SK-N-SH (cell line): ENCODE measurements around the gene MIER1. TPM values are rescaled to one million over a fixed set of nuclear protein-coding genes. Genes with fewer than 3 reads are reported as not detected.

Experiments
- CTCF ChIA-PET: fragments of 300-600, 350-600 bp; formaldehyde crosslinking; extraction: SDS; loops from one replicate; lab custom pipeline; 2021; lab: Yijun Ruan, JAX
- POLR2A ChIA-PET: fragments of 350-600 bp; sonication (Branson Sonifier 250); formaldehyde crosslinking; extraction: SDS; loops from one replicate; lab custom pipeline; 2020; ENCODE audit warnings: antibody characterized with exemption, inconsistent platforms; lab: Yijun Ruan, JAX
- DNase-seq: peaks from one replicate; pipeline ENCODE4 v3.0.0; 2012
- H2AFZ ChIP-seq: fragments of 200-600 bp; sonication (generic); 2 replicates; pipeline ENCODE4 v1.8.1; 2016; ENCODE audit warnings: antibody characterized with exemption, mild to moderate bottlenecking, low read depth
- H3F3A ChIP-seq: fragments of 200-600 bp; sonication (generic); replicated peaks from 2 replicates; pipeline ENCODE3; 2016; ENCODE audit warnings: antibody characterized with exemption, mild to moderate bottlenecking; ENCODE audit not compliant: insufficient read depth
- H3K27ac ChIP-seq, 2 experiments: fragments of 200-500 bp in 1 of 2; fragments of 200-600 bp in 1 of 2; sonication (Bioruptor generic) in 1 of 2; sonication (generic), shearing (Covaris generic) in 1 of 2; 2 replicates each; pipeline versions ENCODE4 v1.5.1 to v1.6.1; 2014 to 2016; ENCODE audit warnings: low read depth in 2 of 2, inconsistent platforms in 1 of 2, low read length in 1 of 2, mild to moderate bottlenecking in 1 of 2, mixed read lengths in 1 of 2
- H3K27me3 ChIP-seq: fragments of 200-600 bp; sonication (generic), shearing (Covaris generic); 2 replicates; pipeline ENCODE4 v1.6.1; 2016; ENCODE audit warnings: mixed run types; ENCODE audit not compliant: insufficient read depth
- H3K36me3 ChIP-seq, 2 experiments: fragments of 200-500 bp in 1 of 2; fragments of 200-600 bp in 1 of 2; sonication (Bioruptor generic) in 1 of 2; sonication (generic) in 1 of 2; replicated peaks in 1 of 2; 2 replicates each; pipeline versions ENCODE3 to v1.5.1; 2014 to 2016; ENCODE audit warnings: low read length in 1 of 2, mild to moderate bottlenecking in 1 of 2; ENCODE audit not compliant: insufficient read depth in 2 of 2, control insufficient read depth in 1 of 2
- H3K4me1 ChIP-seq, 2 experiments: fragments of 200-500 bp in 1 of 2; fragments of 200-600 bp in 1 of 2; sonication (Bioruptor generic) in 1 of 2; sonication (generic), shearing (Covaris generic) in 1 of 2; 2 replicates each; pipeline versions ENCODE4 v1.5.1 to v1.6.1; 2014 to 2016; ENCODE audit warnings: low read depth in 1 of 2, low read length in 1 of 2, mixed run types in 1 of 2; ENCODE audit not compliant: insufficient read depth in 2 of 2, control insufficient read depth in 1 of 2
- H3K4me2 ChIP-seq: fragments of 200-600 bp; sonication (generic), shearing (Covaris generic); 2 replicates; pipeline ENCODE4 v1.6.1; 2017; ENCODE audit warnings: mixed run types
- H3K4me3 ChIP-seq, 2 experiments: fragments of 200-500 bp in 1 of 2; fragments of 200-600 bp in 1 of 2; sonication (Bioruptor generic) in 1 of 2; sonication (generic), shearing (Covaris generic) in 1 of 2; 2 replicates each; pipeline versions ENCODE4 v1.5.1 to v1.8.1; 2014 to 2016; ENCODE audit warnings: low read depth in 2 of 2, inconsistent platforms in 1 of 2, low read length in 1 of 2, mild to moderate bottlenecking in 1 of 2, mixed read lengths in 1 of 2, moderate library complexity in 1 of 2
- H3K79me2 ChIP-seq: fragments of 200-600 bp; sonication (generic); 2 replicates; pipeline ENCODE4 v1.8.1; 2017; ENCODE audit warnings: mild to moderate bottlenecking; ENCODE audit not compliant: insufficient read depth
- H3K9ac ChIP-seq: fragments of 200-600 bp; sonication (generic); 2 replicates; pipeline ENCODE4 v1.6.1; 2017; ENCODE audit warnings: mixed run types
- H3K9me2 ChIP-seq: fragments of 200-600 bp; sonication (generic); 2 replicates; pipeline ENCODE4 v1.6.1; 2017; ENCODE audit warnings: mixed run types
- H3K9me3 ChIP-seq: fragments of 200-600 bp; sonication (generic); 2 replicates; pipeline ENCODE4 v1.6.1; 2017; ENCODE audit warnings: mixed run types, mild to moderate bottlenecking, moderate library complexity
- H4K20me1 ChIP-seq: fragments of 200-600 bp; sonication (generic); 2 replicates; pipeline ENCODE4 v1.6.1; 2017; ENCODE audit warnings: mild to moderate bottlenecking, mixed run types; ENCODE audit not compliant: insufficient read depth
- EP300 ChIP-seq, 2 experiments: IDR thresholded peaks; 2 replicates each; pipeline versions ENCODE4 v1.4.0 to v1.6.1; 2012; ENCODE audit warnings: borderline replicate concordance in 1 of 2, low read depth in 1 of 2, low read length in 1 of 2
- EZH2phosphoT487 ChIP-seq: fragments of 200-600 bp; sonication (generic); IDR thresholded peaks from 2 replicates; pipeline ENCODE4 v1.6.1; 2017; ENCODE audit warnings: low read depth, mixed run types, mild to moderate bottlenecking, antibody characterized with exemption, moderate library complexity, borderline replicate concordance
- FOSL2 ChIP-seq: IDR thresholded peaks from 2 replicates; pipeline ENCODE4 v1.4.0; 2012; ENCODE audit warnings: low read depth, mild to moderate bottlenecking, moderate library complexity, borderline replicate concordance
- FOXJ3 ChIP-seq: sonication (generic); formaldehyde crosslinking; IDR thresholded peaks from 2 replicates; pipeline ENCODE4 v1.5.1; 2020; ENCODE audit warnings: mild to moderate bottlenecking, missing genetic modification reagents
- FOXM1 ChIP-seq: IDR thresholded peaks from 2 replicates; pipeline ENCODE4 v1.4.0; 2012; ENCODE audit warnings: low read depth, mild to moderate bottlenecking
- GATA2 ChIP-seq: sonication (generic); formaldehyde crosslinking; IDR thresholded peaks from 2 replicates; pipeline ENCODE4 v1.5.0; 2020; ENCODE audit warnings: mild to moderate bottlenecking, missing genetic modification reagents
- JUND ChIP-seq: IDR thresholded peaks from 2 replicates; pipeline ENCODE4 v1.4.0; 2012
- MEF2A ChIP-seq: IDR thresholded peaks from 2 replicates; pipeline ENCODE4 v1.4.0; 2012; ENCODE audit warnings: low read depth, borderline replicate concordance
- MXI1 ChIP-seq: IDR thresholded peaks from 2 replicates; pipeline ENCODE4 v1.6.1; 2012; ENCODE audit warnings: mild to moderate bottlenecking, low read depth, low read length, improper control_type of control experiment
- NFIC ChIP-seq: IDR thresholded peaks from 2 replicates; pipeline ENCODE4 v1.4.0; 2012; ENCODE audit warnings: borderline replicate concordance
- NRF1 ChIP-seq: IDR thresholded peaks from 2 replicates; pipeline ENCODE4 v1.6.1; 2012; ENCODE audit warnings: low read depth, mild to moderate bottlenecking, low read length
- POLR2AphosphoS5 ChIP-seq: IDR thresholded peaks from 2 replicates; pipeline ENCODE4 v1.6.1; 2012; ENCODE audit warnings: low read depth, low read length
- RAD21 ChIP-seq: IDR thresholded peaks from 2 replicates; pipeline ENCODE4 v1.6.1; 2012; ENCODE audit warnings: mild to moderate bottlenecking, low read length
- RCOR1 ChIP-seq: fragments of 150-350 bp; IDR thresholded peaks from 2 replicates; pipeline ENCODE4 v1.6.1; 2017; ENCODE audit warnings: antibody characterized with exemption, low read length
- RFX5 ChIP-seq: IDR thresholded peaks from 2 replicates; pipeline ENCODE4 v1.6.1; 2012; ENCODE audit warnings: mild to moderate bottlenecking, improper control_type of control experiment, low read length
- RXRA ChIP-seq: IDR thresholded peaks from 2 replicates; pipeline ENCODE4 v1.4.0; 2012; ENCODE audit warnings: low read depth, mild to moderate bottlenecking, borderline replicate concordance
- SIN3A ChIP-seq: IDR thresholded peaks from 2 replicates; pipeline ENCODE4 v1.6.1; 2012; ENCODE audit warnings: low read depth, mild to moderate bottlenecking, low read length, moderate library complexity, borderline replicate concordance
- SMC3 ChIP-seq: IDR thresholded peaks from 2 replicates; pipeline ENCODE4 v1.6.1; 2012; ENCODE audit warnings: low read depth, low read length, improper control_type of control experiment
- TAF1 ChIP-seq: IDR thresholded peaks from 2 replicates; pipeline ENCODE4 v1.6.1; 2012; ENCODE audit warnings: low read depth, mild to moderate bottlenecking, low read length, moderate library complexity, borderline replicate concordance
- TCF12 ChIP-seq: IDR thresholded peaks from 2 replicates; pipeline ENCODE4 v1.4.0; 2012
- TEAD4 ChIP-seq: IDR thresholded peaks from 2 replicates; pipeline ENCODE4 v1.4.0; 2012; ENCODE audit warnings: mild to moderate bottlenecking, borderline replicate concordance; ENCODE audit not compliant: insufficient read depth
- YY1 ChIP-seq: IDR thresholded peaks from 2 replicates; pipeline ENCODE4 v1.4.0; 2012; ENCODE audit warnings: low read depth, mild to moderate bottlenecking
- WGBS: methylation state at CpG from one replicate; pipeline ENCODE4 v1.1.6; 2017; ENCODE audit warnings: low lambda C conversion rate; 5-methylcytosine and 5-hydroxymethylcytosine counted together
- polyA plus RNA-seq, 3 experiments: library from polyadenylated mRNA; depleted of rRNA; stranded (reverse); fragments of >200 nt; gene quantifications; 2 replicates each; pipeline ENCODE4 v1.2.3, GENCODE V29; 2012
- TF ChIP-seq, protein P1 (sequence below): IDR thresholded peaks from 2 replicates; pipeline ENCODE4 v1.4.0; 2012; ENCODE audit warnings: low read depth, borderline replicate concordance
- TF ChIP-seq, protein P2 (sequence below): IDR thresholded peaks from 2 replicates; pipeline ENCODE4 v1.4.0; 2012; ENCODE audit warnings: low read depth
- TF ChIP-seq, protein P3 (sequence below): fragments of 200-600 bp; sonication (generic); IDR thresholded peaks from 2 replicates; pipeline ENCODE4 v1.6.1; 2017; ENCODE audit warnings: antibody characterized with exemption, mild to moderate bottlenecking, moderate library complexity
- TF ChIP-seq, protein P4 (sequence below): IDR thresholded peaks from 2 replicates; pipeline ENCODE4; 2012

The MIER1 gene
- polyA plus RNA-seq, 1 of the 3 experiments (the other 2 are of a cell fraction), result 4.4 TPM

DNA sequence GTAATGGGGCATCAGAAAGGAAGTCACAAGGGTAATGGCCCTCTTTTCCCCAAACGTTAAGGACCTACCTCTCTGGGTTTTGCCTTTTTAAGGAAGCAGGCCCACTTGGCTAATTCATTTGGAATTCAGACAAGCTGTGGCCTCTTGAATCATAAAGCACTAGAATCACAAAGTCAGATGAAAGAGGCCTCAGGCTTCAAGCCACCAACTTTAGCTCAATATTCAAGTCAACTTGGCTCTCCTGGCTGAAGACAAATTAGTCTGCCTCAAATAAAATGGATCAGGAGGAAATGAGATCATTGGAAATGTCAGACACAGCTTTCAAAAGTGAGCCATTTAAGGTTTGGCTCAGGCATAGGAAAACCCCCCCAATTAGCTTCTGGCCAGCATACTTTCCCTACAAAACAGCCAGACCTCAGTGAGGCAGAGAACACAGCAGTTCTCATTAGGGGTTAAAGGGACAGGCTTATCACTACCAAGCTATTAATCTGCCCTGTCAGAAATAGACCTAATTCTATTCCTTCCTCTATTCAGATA is 94.9 kb downstream of the MIER1 start:
- H3K4me3 ChIP-seq, result no peak overlapping the region
- POLR2A ChIA-PET, result no interaction called here
- H3K4me1 ChIP-seq, result peaks cover 6 to 20% of the 10 kb centered on the region in 2 experiments; a peak in 3 of 4 replicates
- H4K20me1 ChIP-seq, result no peaks in the 10 kb centered on the region
- TF ChIP-seq TCF12 (no peak), TEAD4 (no peak), SIN3A (no peak), RAD21 (no peak), NRF1 (no peak), EP300 (IDR thresholded peaks at IDR 0.05; ENCODE audit: borderline replicate concordance in 1 of 2, low read depth in 1 of 2, low read length in 1 of 2) (peak in 1 of 2 experiments; percentile 11; a peak in 1 of 4 replicates), MEF2A (no peak), TAF1 (no peak), GATA2 (no peak), MXI1 (no peak), FOSL2 (no peak), POLR2AphosphoS5 (no peak), YY1 (no peak), FOXJ3 (CRISPR knock-in tag) (no peak), JUND (peak; percentile 11; the same call in 1 of the 2 replicates), SMC3 (no peak), EZH2phosphoT487 (no peak), NFIC (peak; percentile 18; the same call in 1 of the 2 replicates), RFX5 (no peak), RCOR1 (no peak), RXRA (no peak), FOXM1 (no peak)
- TF ChIP-seq, protein P1, sequence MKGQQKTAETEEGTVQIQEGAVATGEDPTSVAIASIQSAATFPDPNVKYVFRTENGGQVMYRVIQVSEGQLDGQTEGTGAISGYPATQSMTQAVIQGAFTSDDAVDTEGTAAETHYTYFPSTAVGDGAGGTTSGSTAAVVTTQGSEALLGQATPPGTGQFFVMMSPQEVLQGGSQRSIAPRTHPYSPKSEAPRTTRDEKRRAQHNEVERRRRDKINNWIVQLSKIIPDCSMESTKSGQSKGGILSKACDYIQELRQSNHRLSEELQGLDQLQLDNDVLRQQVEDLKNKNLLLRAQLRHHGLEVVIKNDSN, result no peak
- TF ChIP-seq, protein P2, sequence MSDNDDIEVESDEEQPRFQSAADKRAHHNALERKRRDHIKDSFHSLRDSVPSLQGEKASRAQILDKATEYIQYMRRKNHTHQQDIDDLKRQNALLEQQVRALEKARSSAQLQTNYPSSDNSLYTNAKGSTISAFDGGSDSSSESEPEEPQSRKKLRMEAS, result no peak
- TF ChIP-seq, protein P3, sequence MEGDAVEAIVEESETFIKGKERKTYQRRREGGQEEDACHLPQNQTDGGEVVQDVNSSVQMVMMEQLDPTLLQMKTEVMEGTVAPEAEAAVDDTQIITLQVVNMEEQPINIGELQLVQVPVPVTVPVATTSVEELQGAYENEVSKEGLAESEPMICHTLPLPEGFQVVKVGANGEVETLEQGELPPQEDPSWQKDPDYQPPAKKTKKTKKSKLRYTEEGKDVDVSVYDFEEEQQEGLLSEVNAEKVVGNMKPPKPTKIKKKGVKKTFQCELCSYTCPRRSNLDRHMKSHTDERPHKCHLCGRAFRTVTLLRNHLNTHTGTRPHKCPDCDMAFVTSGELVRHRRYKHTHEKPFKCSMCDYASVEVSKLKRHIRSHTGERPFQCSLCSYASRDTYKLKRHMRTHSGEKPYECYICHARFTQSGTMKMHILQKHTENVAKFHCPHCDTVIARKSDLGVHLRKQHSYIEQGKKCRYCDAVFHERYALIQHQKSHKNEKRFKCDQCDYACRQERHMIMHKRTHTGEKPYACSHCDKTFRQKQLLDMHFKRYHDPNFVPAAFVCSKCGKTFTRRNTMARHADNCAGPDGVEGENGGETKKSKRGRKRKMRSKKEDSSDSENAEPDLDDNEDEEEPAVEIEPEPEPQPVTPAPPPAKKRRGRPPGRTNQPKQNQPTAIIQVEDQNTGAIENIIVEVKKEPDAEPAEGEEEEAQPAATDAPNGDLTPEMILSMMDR, result no peak
- TF ChIP-seq, protein P4, sequence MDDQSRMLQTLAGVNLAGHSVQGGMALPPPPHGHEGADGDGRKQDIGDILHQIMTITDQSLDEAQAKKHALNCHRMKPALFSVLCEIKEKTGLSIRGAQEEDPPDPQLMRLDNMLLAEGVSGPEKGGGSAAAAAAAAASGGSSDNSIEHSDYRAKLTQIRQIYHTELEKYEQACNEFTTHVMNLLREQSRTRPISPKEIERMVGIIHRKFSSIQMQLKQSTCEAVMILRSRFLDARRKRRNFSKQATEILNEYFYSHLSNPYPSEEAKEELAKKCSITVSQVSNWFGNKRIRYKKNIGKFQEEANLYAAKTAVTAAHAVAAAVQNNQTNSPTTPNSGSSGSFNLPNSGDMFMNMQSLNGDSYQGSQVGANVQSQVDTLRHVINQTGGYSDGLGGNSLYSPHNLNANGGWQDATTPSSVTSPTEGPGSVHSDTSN, result peak; percentile 68
- H3K36me3 ChIP-seq, result peaks cover 31 to 33% of the 10 kb centered on the region in 2 experiments
- H3K9ac ChIP-seq, result no peak overlapping the region
- WGBS, result 13% methylated on average over 1 of the region's 1 CpG
- no peak overlapping the region for H3K4me2 ChIP-seq
- CTCF ChIA-PET, result interaction anchor here (0.6 to 2.5 kb wide), 5 partner anchors 14 to 484 kb away, joined by 3 to 9 read pairs (median 3); no protein-coding TSS in a partner anchor
- no peaks in the 10 kb centered on the region for H3K27me3 ChIP-seq
- H2AFZ ChIP-seq, result no peak overlapping the region
- H3F3A ChIP-seq, result peaks cover 6% of the 10 kb centered on the region
- H3K9me3 ChIP-seq, result no peaks in the 10 kb centered on the region
- H3K27ac ChIP-seq, result peak overlapping the region; percentile 60 to 61
- no peak for DNase-seq
- no peaks in the 10 kb centered on the region for H3K9me2 ChIP-seq
- no peaks in the 10 kb centered on the region for H3K79me2 ChIP-seq
